IMR-90 (cell line): Measurements from ENCODE around the gene FAM174C. TPM values are rescaled to one million over a fixed set of nuclear protein-coding genes. Genes with fewer than 3 reads are reported as not detected.
A peak's percentile ranks its signal among the peaks of the same experiment; 100 is the strongest.

ENCODE experiments used
- ATAC-seq: fragments of 200-7000 bp; cut with Tn5 transposase; 2 replicates; pipeline ENCODE4 v1.9.1; 2020; ENCODE audit warnings: low read depth, mild to moderate bottlenecking, moderate library complexity
- BruUV-seq: library from RNA; stranded (reverse); fragments of 400-500 nt; replicated peaks from 2 replicates; lab custom pipeline; 2021; lab: Mats Ljungman, UMichigan
- CTCF ChIA-PET: fragments of 300-600 bp; formaldehyde crosslinking; extraction: SDS; loops from one replicate; lab custom pipeline; 2021; ENCODE audit warnings: antibody characterized with exemption; lab: Yijun Ruan, JAX
- POLR2A ChIA-PET: fragments of 300-600 bp; sonication (Branson Sonifier 250); formaldehyde crosslinking; loops from one replicate; lab custom pipeline; 2022; ENCODE audit warnings: antibody characterized with exemption; ENCODE audit not compliant: unreplicated experiment; lab: Charles Lee
- DNase-seq: peaks from one replicate; pipeline ENCODE4 v3.0.0; 2013
- H2AFZ ChIP-seq: replicated peaks from 2 replicates; pipeline ENCODE3; 2013; ENCODE audit warnings: low read length, mild to moderate bottlenecking; ENCODE audit not compliant: poor library complexity
- H2AK5ac ChIP-seq: 2 replicates; pipeline ENCODE4 v1.6.1; 2013; ENCODE audit warnings: low read depth, low read length, inconsistent platforms
- H2AK9ac ChIP-seq: replicated peaks from 2 replicates; pipeline ENCODE3; 2013; ENCODE audit warnings: mild to moderate bottlenecking, low read depth, low read length, moderate library complexity; ENCODE audit not compliant: poor library complexity
- H2BK120ac ChIP-seq: 2 replicates; pipeline ENCODE4 v1.6.1; 2013; ENCODE audit warnings: low read depth, low read length, inconsistent platforms
- H2BK15ac ChIP-seq: 3 replicates; pipeline ENCODE4 v1.6.1; 2013; ENCODE audit warnings: low read depth, low read length, inconsistent platforms
- H2BK20ac ChIP-seq: 2 replicates; pipeline ENCODE4 v1.6.1; 2013; ENCODE audit warnings: low read depth, mild to moderate bottlenecking, inconsistent platforms, low read length, moderate library complexity
- H2BK5ac ChIP-seq: 2 replicates; pipeline ENCODE4 v1.6.1; 2013; ENCODE audit warnings: mild to moderate bottlenecking, low read depth, low read length, inconsistent platforms; ENCODE audit not compliant: poor library complexity, severe bottlenecking
- H3K14ac ChIP-seq: replicated peaks from 2 replicates; pipeline ENCODE4 v1.6.1; 2013; ENCODE audit warnings: low read depth, low read length, inconsistent platforms
- H3K18ac ChIP-seq: 2 replicates; pipeline ENCODE4 v1.6.1; 2013; ENCODE audit warnings: low read depth, low read length, control low read depth
- H3K23ac ChIP-seq: 2 replicates; pipeline ENCODE4 v1.6.1; 2013; ENCODE audit warnings: low read depth, low read length, inconsistent platforms
- H3K27ac ChIP-seq: 2 replicates; pipeline ENCODE4 v1.5.1; 2013; ENCODE audit warnings: mild to moderate bottlenecking, control low read depth, low read length; ENCODE audit not compliant: insufficient read depth
- H3K27me3 ChIP-seq: 2 replicates; pipeline ENCODE4 v1.6.1; 2013; ENCODE audit warnings: low read length; ENCODE audit not compliant: control insufficient read depth, insufficient read depth
- H3K36me3 ChIP-seq: 2 replicates; pipeline ENCODE4 v1.6.1; 2013; ENCODE audit warnings: low read length, mixed read lengths; ENCODE audit not compliant: control insufficient read depth, insufficient read depth
- H3K4ac ChIP-seq: 2 replicates; pipeline ENCODE4 v1.6.1; 2013; ENCODE audit warnings: low read depth, low read length, inconsistent platforms
- H3K4me1 ChIP-seq: 2 replicates; pipeline ENCODE4 v1.6.1; 2013; ENCODE audit warnings: low read length, mixed read lengths; ENCODE audit not compliant: control insufficient read depth, insufficient read depth
- H3K4me2 ChIP-seq: 2 replicates; pipeline ENCODE4 v1.6.1; 2013; ENCODE audit warnings: low read depth, mild to moderate bottlenecking, control low read depth, low read length, moderate library complexity
- H3K4me3 ChIP-seq: 2 replicates; pipeline ENCODE4 v1.5.1; 2013; ENCODE audit warnings: low read depth, mild to moderate bottlenecking, control low read depth, low read length, moderate library complexity; ENCODE audit not compliant: insufficient read depth
- H3K56ac ChIP-seq: 2 replicates; pipeline ENCODE4 v1.6.1; 2013; ENCODE audit warnings: low read length, inconsistent platforms; ENCODE audit not compliant: insufficient read depth; ENCODE audit errors: extremely low read depth
- H3K79me1 ChIP-seq, 2 experiments: 2 replicates each; pipeline ENCODE4 v1.6.1; 2013; ENCODE audit warnings: low read length in 2 of 2, inconsistent platforms in 1 of 2, low read depth in 1 of 2
- H3K9ac ChIP-seq: 2 replicates; pipeline ENCODE4 v1.6.1; 2013; ENCODE audit warnings: low read depth, low read length, control low read depth
- H3K9me1 ChIP-seq: 2 replicates; pipeline ENCODE4 v1.6.1; 2013; ENCODE audit warnings: low read length, inconsistent platforms; ENCODE audit not compliant: insufficient read depth
- H3K9me3 ChIP-seq: 2 replicates; pipeline ENCODE4 v1.6.1; 2013; ENCODE audit warnings: low read length; ENCODE audit not compliant: control insufficient read depth, insufficient read depth
- H4K20me1 ChIP-seq: 2 replicates; pipeline ENCODE4 v1.6.1; 2013; ENCODE audit warnings: low read length, inconsistent platforms; ENCODE audit not compliant: insufficient read depth
- H4K5ac ChIP-seq: 2 replicates; pipeline ENCODE4 v1.6.1; 2013; ENCODE audit warnings: mild to moderate bottlenecking, low read depth, low read length, control low read depth
- H4K8ac ChIP-seq, 2 experiments: 2 replicates each; pipeline ENCODE4 v1.6.1; 2013; ENCODE audit warnings: low read depth in 2 of 2, low read length in 2 of 2, control low read depth in 1 of 2, inconsistent platforms in 1 of 2
- H4K91ac ChIP-seq: 2 replicates; pipeline ENCODE4 v1.6.1; 2013; ENCODE audit warnings: low read depth, low read length, inconsistent platforms; ENCODE audit not compliant: insufficient read depth
- BHLHE40 ChIP-seq: fragments of 150-350 bp; IDR thresholded peaks from 2 replicates; pipeline ENCODE4 v1.6.1; 2016; ENCODE audit warnings: mild to moderate bottlenecking, low read depth, low read length
- ELK1 ChIP-seq: fragments of 150-350 bp; IDR thresholded peaks from 2 replicates; pipeline ENCODE4 v1.6.1; 2016; ENCODE audit warnings: low read depth, mild to moderate bottlenecking, low read length, moderate library complexity, borderline replicate concordance
- MAZ ChIP-seq: IDR thresholded peaks from 2 replicates; pipeline ENCODE4 v1.6.1; 2012; ENCODE audit warnings: low read depth, mild to moderate bottlenecking, low read length, improper control_type of control experiment, moderate library complexity, borderline replicate concordance
- MXI1 ChIP-seq: IDR thresholded peaks from 2 replicates; pipeline ENCODE4 v1.6.1; 2012; ENCODE audit warnings: low read depth, mild to moderate bottlenecking, low read length, moderate library complexity, borderline replicate concordance
- POLR2A ChIP-seq: IDR thresholded peaks from 2 replicates; pipeline ENCODE4 v1.6.1; 2012; ENCODE audit warnings: mild to moderate bottlenecking, low read depth, low read length
- WGBS, 2 experiments: methylation state at CpG; one replicate each; pipeline versions ENCODE4 v1.1.5 to v1.1.7; 2013; ENCODE audit warnings: missing lambda C conversion rate in 2 of 2; ENCODE audit not compliant: insufficient read length in 1 of 2; ENCODE audit errors: extremely low coverage in 2 of 2; 5-methylcytosine and 5-hydroxymethylcytosine counted together
- dilution Hi-C: fragments of 300-500 bp; cut with HindIII; formaldehyde crosslinking; loops from one replicate; pipeline ENCODE4 v1.14.3; 2018; ENCODE audit warnings: low sequenced_read_pairs; ENCODE audit not compliant: unreplicated experiment
- in situ Hi-C: fragments of 300-500 bp; cut with MboI; formaldehyde crosslinking; loops from 3 replicates; pipeline ENCODE4 v1.14.3; 2019; ENCODE audit warnings: low sequenced_read_pairs, inconsistent platforms, mixed read lengths
- intact Hi-C: fragments of 100-400 bp; cut with micrococcal nuclease; formaldehyde crosslinking; loops from 2 replicates; pipeline ENCODE4 v1.10.0; 2022
- polyA plus RNA-seq, 3 experiments: library from polyadenylated mRNA; depleted of rRNA; stranded (reverse); fragments of >200 nt; gene quantifications; 2 replicates each; pipeline ENCODE4 v1.2.3, GENCODE V29; 2012; ENCODE audit warnings: low replicate concordance in 1 of 3
- total RNA-seq: library from RNA; depleted of rRNA; stranded (reverse); fragments of >200 nt; gene quantifications from 2 replicates; pipeline ENCODE4 v1.2.3, GENCODE V29; 2012

Gene FAM174C
- total and polyA plus RNA-seq, 2 of the 4 experiments (the other 2 are of a cell fraction): 7.5 to 61.8 TPM

DNA sequence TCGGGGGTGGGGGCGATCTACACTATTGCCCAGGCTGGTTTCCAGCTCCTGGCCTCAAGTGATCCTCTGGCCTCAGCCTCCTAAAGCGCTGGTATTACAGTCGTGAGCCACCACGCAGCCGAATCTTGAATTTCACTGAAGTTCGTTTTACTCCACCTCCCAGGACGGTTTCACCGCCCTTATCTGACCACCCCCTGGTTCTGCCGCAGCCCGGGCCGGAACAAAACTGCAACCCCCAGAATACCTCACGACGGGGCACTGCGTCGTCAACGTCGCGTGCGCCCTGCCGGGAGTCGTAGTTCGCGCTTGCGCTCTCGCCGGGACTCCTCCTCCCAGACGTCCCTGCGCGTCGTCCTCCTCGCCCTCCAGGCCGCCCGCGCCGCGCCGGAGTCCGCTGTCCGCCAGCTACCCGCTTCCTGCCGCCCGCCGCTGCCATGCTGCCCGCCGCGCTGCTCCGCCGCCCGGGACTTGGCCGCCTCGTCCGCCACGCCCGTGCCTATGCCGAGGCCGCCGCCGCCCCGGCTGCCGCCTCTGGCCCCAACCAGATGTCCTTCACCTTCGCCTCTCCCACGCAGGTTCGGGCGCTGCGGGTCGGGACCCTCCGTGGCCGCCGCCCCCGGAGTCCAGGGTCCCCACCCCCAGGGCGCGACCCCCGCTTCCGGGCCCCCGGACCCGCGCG is 33.8 kb upstream of the FAM174C start, which contains the start of gene ATP5F1D:
ATP5F1D (plus strand) TSS at position 335 of the 679 bp plus-strand sequence; CDS start at position 435, 100 bp downstream.
- peak within 1 kb of the TSS; percentile 72 for H4K5ac ChIP-seq
- intact Hi-C loops: loop anchor here (2.0 kb wide), 2 partner anchors 233 to 315 kb away; partner anchors contain the start of gene ARID3A
- H3K27me3 ChIP-seq: no peaks in the 10 kb centered on the region
- CTCF ChIA-PET: interaction anchor here (0.8 kb wide), 1 partner anchor 25 kb away, joined by 3 read pairs; no protein-coding TSS in a partner anchor
- H2AFZ ChIP-seq: peak within 1 kb of the TSS; percentile 95
- peaks cover 4 to 45% of the 10 kb centered on the region in 2 experiments; a peak in 2 of 4 replicates for H3K79me1 ChIP-seq
- in situ Hi-C loops: no loop called here
- H3K18ac ChIP-seq: no peak within 1 kb of the TSS
- peak within 1 kb of the TSS; percentile 70 for H2BK5ac ChIP-seq
- ATAC-seq (peak; percentile 66), DNase-seq (peak; percentile 95)
- BruUV-seq: TSS peak; percentile 83
- dilution Hi-C loops: no loop called here
- peaks cover 25% of the 10 kb centered on the region for H3K4me1 ChIP-seq
- peak within 1 kb of the TSS; percentile 78 for H3K14ac ChIP-seq
- H3K4me2 ChIP-seq: peak within 1 kb of the TSS; percentile 99
- TF ChIP-seq ELK1 (no peak), BHLHE40 (peak; percentile 90), POLR2A (peak; percentile 56; the same call in 1 of the 2 replicates), MAZ (peak; percentile 63; the same call in 1 of the 2 replicates), MXI1 (peak; percentile 68; the same call in 1 of the 2 replicates)
- no peak within 1 kb of the TSS for H2BK20ac ChIP-seq
- POLR2A ChIA-PET: interaction anchor here (0.9 to 1.0 kb wide), 2 partner anchors 27 to 28 kb away, joined by 3 to 17 read pairs; no protein-coding TSS in a partner anchor
- H2BK120ac ChIP-seq: peak within 1 kb of the TSS; percentile 58; the same call in 1 of the 2 replicates
- H3K56ac ChIP-seq: peak within 1 kb of the TSS; percentile 43; the same call in 1 of the 2 replicates
- H3K4ac ChIP-seq: peak within 1 kb of the TSS; percentile 87
- no peak within 1 kb of the TSS; the same call in 1 of the 2 replicates for H4K91ac ChIP-seq
- peak within 1 kb of the TSS; percentile 83 for H3K27ac ChIP-seq
- H2AK5ac ChIP-seq: peak within 1 kb of the TSS; percentile 83; the same call in 1 of the 2 replicates
- H4K8ac ChIP-seq: peak within 1 kb of the TSS; percentile 64 to 84; a peak in 2 of 4 replicates
- no peaks in the 10 kb centered on the region; the same call in 1 of the 2 replicates for H3K36me3 ChIP-seq
- H4K20me1 ChIP-seq: peaks cover 10% of the 10 kb centered on the region
- no peak within 1 kb of the TSS; the same call in 2 of the 3 replicates for H2BK15ac ChIP-seq
- H3K9ac ChIP-seq: peak within 1 kb of the TSS; percentile 84
- no peaks in the 10 kb centered on the region for H3K9me3 ChIP-seq
- peak within 1 kb of the TSS; percentile 89 for H3K23ac ChIP-seq
- H3K4me3 ChIP-seq: peak within 1 kb of the TSS; percentile 76
- H2AK9ac ChIP-seq: peak within 1 kb of the TSS; percentile 96
- H3K9me1 ChIP-seq: no peaks in the 10 kb centered on the region
- WGBS, 2 experiments: 0% methylated on average over 60 of the region's 79 CpGs; no CpG with 5 or more reads in 1 of the 2 experiments
